ENCODE results near the gene MYO5A. TPM values are rescaled to one million over a fixed set of nuclear protein-coding genes. Genes with fewer than 3 reads are reported as not detected.

MYO5A gene
- total RNA-seq, 1 experiment from 2014 or later: 17.6 TPM

GRCh38 chr15:52288051-52288942 is 240.4 kb downstream of the MYO5A start:
- no peaks in the 10 kb centered on the region for H4K20me1 ChIP-seq (ENCODE audit: insufficient read depth)
- peaks cover 66% of the 10 kb centered on the region for H3K79me2 ChIP-seq (ENCODE audit: insufficient read depth, low read length)
- RAD21 ChIA-PET (ENCODE audit: low non-redundant PET in 1 of 2, low total read pairs in 2 of 2, uncharacterized antibody in 2 of 2, unreplicated experiment in 2 of 2): no interaction called here
- DNase-seq (ENCODE audit: low read depth, low spot score) (no peak), ATAC-seq (peak; percentile 46)
- no peak overlapping the region for H3K4me2 ChIP-seq (ENCODE audit: low read length)
- CTCF ChIA-PET: no interaction called here
- no peak overlapping the region; the same call in 1 of the 2 replicates for H3K27ac ChIP-seq (ENCODE audit: low read depth, low read length)
- POLR2A ChIA-PET: interaction anchor here (1.1 kb wide), 1 partner anchor 26 kb away, joined by 3 read pairs; no protein-coding TSS in a partner anchor
- H3K9ac ChIP-seq (ENCODE audit: low read length): no peak overlapping the region
- intact Hi-C loops (cut with micrococcal nuclease): no loop called here
- no peaks in the 10 kb centered on the region; a peak in 1 of 4 replicates for H3K36me3 ChIP-seq (ENCODE audit: control insufficient read depth in 1 of 2, insufficient read depth in 2 of 2, low read length in 2 of 2)
- peaks cover 7 to 10% of the 10 kb centered on the region in 2 experiments; a peak in 2 of 4 replicates for H3K4me1 ChIP-seq (ENCODE audit: control insufficient read depth in 1 of 2, insufficient read depth in 2 of 2, low read length in 2 of 2)
- no peak for TF ChIP-seq FOSL1 (IDR thresholded peaks at IDR 0.05; ENCODE audit: low read depth)
- no peak for TF ChIP-seq ZFX (IDR thresholded peaks at IDR 0.05)
- no peak for TF ChIP-seq EZH2phosphoT487 (IDR thresholded peaks at IDR 0.05; ENCODE audit: borderline replicate concordance)
- no peak for TF ChIP-seq SIN3A (IDR thresholded peaks at IDR 0.05; ENCODE audit: low read depth)
- no peak for TF ChIP-seq EGR1 (IDR thresholded peaks at IDR 0.05; ENCODE audit: low read depth)
- no peak for TF ChIP-seq POLR2A (IDR thresholded peaks at IDR 0.05; ENCODE audit: borderline replicate concordance, extremely low read depth, insufficient read depth, insufficient read length)
- TF ChIP-seq YY1 (IDR thresholded peaks at IDR 0.05; ENCODE audit: extremely low read depth, insufficient replicate concordance, low read depth, low read length): no peak
- no peak for TF ChIP-seq ATF3 (IDR thresholded peaks at IDR 0.05)
- no peak for TF ChIP-seq JUND (IDR thresholded peaks at IDR 0.05)
- no peak for TF ChIP-seq ZBTB33 (IDR thresholded peaks at IDR 0.05; ENCODE audit: extremely low read depth, insufficient replicate concordance, low read length)
- TF ChIP-seq ELF1 (IDR thresholded peaks at IDR 0.05; ENCODE audit: borderline replicate concordance, low read depth): no peak
- no peak for TF ChIP-seq SRF (IDR thresholded peaks at IDR 0.05; ENCODE audit: low read depth)
- H3K9me3 ChIP-seq (ENCODE audit: control insufficient read depth in 1 of 2, insufficient read depth in 1 of 2, low read depth in 1 of 2, low read length in 2 of 2): no peaks in the 10 kb centered on the region
- H3K4me3 ChIP-seq (replicated peaks in 1 of 2; ENCODE audit: low read depth in 1 of 2, low read length in 2 of 2): no peak overlapping the region
- no TSS peak for BruUV-seq (replicated peaks)
- H3K9me2 ChIP-seq (ENCODE audit: insufficient read depth): no peaks in the 10 kb centered on the region
- no peaks in the 10 kb centered on the region for H3K27me3 ChIP-seq (ENCODE audit: insufficient read depth, low read length)
- H2AFZ ChIP-seq (ENCODE audit: low read depth, low read length, poor library complexity, severe bottlenecking): no peak overlapping the region

All from HCT116 (cell line).